Stomach (tissue), 4 donors: ENCODE results near the gene NAGK.

Experiments used
- EP300 ChIP-seq: sonication (generic); formaldehyde crosslinking; IDR thresholded peaks from one replicate; pipeline ENCODE4 v1.6.1; 2017; ENCODE audit warnings: antibody characterized with exemption
- POLR2A ChIP-seq, 4 donors: fragments of 450-650 bp; IDR thresholded peaks; one replicate each; pipeline ENCODE4 v1.6.1; 2016; ENCODE audit warnings: antibody characterized with exemption in 4 of 4, control low read depth in 2 of 4, mild to moderate bottlenecking in 1 of 4, moderate library complexity in 1 of 4
- POLR2AphosphoS5 ChIP-seq, 3 donors: sonication (generic); formaldehyde crosslinking; IDR thresholded peaks; one replicate each; pipeline ENCODE4 v1.6.1; 2016; ENCODE audit warnings: antibody characterized with exemption in 3 of 3
- TF ChIP-seq, protein P1 (sequence below), 7 experiments: fragments of 450-650 bp in 4 of 7; fragments of 200-600 bp in 3 of 7; sonication (generic) in 3 of 7; IDR thresholded peaks; one replicate each; pipeline ENCODE4 v1.5.1; 2016 to 2019; ENCODE audit warnings: antibody characterized with exemption in 7 of 7, control low read depth in 2 of 7, mild to moderate bottlenecking in 1 of 7

GRCh38 chr2:71108091-71108490 is 39.6 kb downstream of the NAGK start:
- TF ChIP-seq, protein P1, sequence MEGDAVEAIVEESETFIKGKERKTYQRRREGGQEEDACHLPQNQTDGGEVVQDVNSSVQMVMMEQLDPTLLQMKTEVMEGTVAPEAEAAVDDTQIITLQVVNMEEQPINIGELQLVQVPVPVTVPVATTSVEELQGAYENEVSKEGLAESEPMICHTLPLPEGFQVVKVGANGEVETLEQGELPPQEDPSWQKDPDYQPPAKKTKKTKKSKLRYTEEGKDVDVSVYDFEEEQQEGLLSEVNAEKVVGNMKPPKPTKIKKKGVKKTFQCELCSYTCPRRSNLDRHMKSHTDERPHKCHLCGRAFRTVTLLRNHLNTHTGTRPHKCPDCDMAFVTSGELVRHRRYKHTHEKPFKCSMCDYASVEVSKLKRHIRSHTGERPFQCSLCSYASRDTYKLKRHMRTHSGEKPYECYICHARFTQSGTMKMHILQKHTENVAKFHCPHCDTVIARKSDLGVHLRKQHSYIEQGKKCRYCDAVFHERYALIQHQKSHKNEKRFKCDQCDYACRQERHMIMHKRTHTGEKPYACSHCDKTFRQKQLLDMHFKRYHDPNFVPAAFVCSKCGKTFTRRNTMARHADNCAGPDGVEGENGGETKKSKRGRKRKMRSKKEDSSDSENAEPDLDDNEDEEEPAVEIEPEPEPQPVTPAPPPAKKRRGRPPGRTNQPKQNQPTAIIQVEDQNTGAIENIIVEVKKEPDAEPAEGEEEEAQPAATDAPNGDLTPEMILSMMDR (IDR thresholded peaks at IDR 0.05), result no peak
- no peak for TF ChIP-seq POLR2AphosphoS5 (IDR thresholded peaks at IDR 0.05)
- no peak for TF ChIP-seq POLR2A (IDR thresholded peaks at IDR 0.05)
- TF ChIP-seq EP300, result no peak
